HG02571 (cell line): ENCODE measurements around the gene RPL18.

Source experiments
- ATAC-seq: cut with Tn5 transposase; IDR thresholded peaks from one replicate; pipeline ENCODE4 v1.9.1; 2021; ENCODE audit warnings: mild to moderate bottlenecking, moderate library complexity; ENCODE audit not compliant: unreplicated experiment

The RPL18 gene

DNA sequence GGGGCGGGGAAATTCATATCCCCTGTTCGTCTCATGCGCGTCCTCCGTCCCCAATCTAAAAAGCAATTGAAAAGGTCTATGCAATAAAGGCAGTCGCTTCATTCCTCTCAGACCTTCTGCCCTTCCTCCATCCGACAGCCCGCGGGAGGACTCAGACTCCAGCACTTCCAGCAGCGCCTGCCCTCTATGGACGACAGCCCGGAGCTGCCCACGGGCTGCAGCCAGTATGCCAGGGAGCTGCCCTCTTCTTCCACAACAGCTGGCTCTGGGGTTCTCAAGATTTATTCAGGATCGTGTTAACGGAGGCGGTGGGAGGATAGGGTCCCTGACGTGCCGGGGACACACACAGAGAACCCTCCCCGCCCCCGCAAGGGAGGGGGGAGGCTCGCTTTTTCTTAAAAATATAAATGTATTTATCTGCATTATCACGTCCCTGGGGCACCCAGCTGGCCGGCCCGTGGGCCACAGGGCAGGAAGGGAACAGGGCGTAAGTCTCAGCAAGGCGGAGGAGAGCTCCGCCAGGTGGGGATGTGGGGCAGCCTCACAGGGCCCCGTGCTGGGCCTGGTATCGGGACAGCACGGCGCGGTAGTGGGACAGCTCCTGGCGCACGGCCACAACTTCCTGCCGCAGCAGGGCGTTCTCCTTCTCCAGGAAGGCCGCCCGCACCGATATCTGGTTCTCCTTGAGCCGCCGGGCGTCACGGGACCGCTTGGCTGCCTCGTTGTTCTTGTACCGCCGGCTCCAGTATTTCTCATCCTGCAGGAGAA, 11.5 kb upstream of the RPL18 start:
- no peak for ATAC-seq

DNA sequence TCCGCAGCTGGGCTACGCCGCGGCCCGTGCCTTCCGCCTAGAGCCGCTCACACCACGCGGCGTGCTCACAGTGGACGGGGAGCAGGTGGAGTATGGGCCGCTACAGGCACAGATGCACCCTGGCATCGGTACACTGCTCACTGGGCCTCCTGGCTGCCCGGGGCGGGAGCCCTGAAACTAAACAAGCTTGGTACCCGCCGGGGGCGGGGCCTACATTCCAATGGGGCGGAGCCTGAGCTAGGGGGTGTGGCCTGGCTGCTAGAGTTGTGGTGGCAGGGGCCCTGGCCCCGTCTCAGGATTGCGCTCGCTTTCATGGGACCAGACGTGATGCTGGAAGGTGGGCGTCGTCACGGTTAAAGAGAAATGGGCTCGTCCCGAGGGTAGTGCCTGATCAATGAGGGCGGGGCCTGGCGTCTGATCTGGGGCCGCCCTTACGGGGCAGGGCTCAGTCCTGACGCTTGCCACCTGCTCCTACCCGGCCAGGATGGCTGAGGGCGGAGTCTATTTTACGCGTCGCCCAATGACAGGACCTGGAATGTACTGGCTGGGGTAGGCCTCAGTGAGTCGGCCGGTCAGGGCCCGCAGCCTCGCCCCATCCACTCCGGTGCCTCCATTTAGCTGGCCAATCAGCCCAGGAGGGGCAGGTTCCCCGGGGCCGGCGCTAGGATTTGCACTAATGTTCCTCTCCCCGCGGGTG, 10.8 kb upstream of the RPL18 start:
- ATAC-seq = no peak

DNA sequence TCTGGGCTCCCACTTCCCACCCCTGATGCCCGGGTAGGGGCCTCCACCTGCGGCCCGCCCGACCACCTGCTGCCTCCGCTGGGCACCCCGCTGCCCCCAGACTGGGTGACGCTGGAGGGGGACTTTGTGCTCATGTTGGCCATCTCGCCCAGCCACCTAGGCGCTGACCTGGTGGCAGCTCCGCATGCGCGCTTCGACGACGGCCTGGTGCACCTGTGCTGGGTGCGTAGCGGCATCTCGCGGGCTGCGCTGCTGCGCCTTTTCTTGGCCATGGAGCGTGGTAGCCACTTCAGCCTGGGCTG, 10.3 kb upstream of the RPL18 start:
- ATAC-seq = no peak

DNA sequence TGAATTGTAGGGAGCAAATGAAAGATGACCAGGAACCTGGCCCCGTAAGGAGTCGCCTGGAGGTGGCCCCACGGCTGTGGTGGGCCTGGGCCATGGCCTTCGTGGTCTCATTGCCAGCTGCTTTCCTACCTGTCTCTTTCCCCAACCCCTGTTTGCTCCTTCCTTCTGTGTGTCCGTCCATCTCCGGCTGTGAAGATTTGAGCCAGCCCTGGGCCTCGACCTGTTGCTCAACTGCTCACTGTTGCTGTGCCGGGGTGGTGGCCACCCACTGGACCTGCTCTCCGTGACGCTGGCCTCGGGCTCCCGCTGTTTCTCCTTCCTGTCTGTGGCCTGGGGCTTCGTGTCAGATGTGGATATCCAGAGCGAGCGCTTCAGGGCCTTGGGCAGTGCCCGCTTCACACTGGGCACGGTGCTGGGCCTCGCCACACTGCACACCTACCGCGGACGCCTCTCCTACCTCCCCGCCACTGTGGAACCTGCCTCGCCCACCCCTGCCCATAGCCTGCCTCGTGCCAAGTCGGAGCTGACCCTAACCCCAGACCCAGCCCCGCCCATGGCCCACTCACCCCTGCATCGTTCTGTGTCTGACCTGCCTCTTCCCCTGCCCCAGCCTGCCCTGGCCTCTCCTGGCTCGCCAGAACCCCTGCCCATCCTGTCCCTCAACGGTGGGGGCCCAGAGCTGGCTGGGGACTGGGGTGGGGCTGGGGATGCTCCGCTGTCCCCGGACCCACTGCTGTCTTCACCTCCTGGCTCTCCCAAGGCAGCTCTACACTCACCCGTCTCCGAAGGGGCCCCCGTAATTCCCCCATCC, 9.7 kb upstream of the RPL18 start:
- ATAC-seq = no peak

DNA sequence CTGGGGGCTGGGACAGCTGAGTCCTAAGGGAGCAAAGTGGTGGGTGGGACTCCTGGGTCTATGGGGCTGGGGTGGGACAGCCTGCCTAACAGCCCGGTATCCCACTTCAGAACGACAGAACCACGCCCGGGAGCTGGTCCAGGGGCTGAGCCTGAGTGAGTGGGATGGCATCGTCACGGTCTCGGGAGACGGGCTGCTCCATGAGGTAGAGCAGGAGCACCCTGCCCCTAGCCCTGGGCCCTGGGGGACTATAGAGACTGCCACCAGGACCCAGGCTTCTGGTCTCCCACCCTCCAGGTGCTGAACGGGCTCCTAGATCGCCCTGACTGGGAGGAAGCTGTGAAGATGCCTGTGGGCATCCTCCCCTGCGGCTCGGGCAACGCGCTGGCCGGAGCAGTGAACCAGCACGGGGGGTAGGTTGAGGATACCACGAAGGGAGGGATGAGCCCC, 8.9 kb upstream of the RPL18 start:
- no peak for ATAC-seq

DNA sequence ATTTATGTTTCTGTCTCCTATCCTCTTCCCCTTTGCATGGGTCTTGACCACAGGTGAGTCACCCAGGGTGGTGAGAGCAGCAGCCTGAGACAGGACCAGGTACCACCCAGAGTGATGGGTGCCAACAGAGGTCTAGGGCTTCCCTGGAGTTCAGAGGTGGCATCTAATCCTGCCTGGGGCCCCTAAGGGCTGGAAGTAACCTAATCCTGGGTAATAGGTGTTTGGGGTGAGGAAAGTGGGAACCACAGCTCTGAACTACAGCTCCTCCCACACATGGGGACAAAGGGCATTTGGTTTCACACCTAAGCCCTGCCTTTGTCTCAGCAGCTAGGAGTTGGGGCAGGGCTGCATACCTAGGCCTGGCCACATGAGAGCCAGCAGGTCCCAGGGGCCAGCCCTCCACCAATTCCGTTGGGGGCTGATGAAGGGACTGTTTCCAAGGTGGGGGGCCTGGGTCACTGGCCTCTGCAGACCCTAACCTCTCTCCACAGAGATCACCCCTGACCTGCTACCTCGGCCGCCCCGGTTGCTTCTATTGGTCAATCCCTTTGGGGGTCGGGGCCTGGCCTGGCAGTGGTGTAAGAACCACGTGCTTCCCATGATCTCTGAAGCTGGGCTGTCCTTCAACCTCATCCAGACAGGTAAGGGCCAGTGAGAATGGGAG, 8.4 kb upstream of the RPL18 start:
- no peak for ATAC-seq

DNA sequence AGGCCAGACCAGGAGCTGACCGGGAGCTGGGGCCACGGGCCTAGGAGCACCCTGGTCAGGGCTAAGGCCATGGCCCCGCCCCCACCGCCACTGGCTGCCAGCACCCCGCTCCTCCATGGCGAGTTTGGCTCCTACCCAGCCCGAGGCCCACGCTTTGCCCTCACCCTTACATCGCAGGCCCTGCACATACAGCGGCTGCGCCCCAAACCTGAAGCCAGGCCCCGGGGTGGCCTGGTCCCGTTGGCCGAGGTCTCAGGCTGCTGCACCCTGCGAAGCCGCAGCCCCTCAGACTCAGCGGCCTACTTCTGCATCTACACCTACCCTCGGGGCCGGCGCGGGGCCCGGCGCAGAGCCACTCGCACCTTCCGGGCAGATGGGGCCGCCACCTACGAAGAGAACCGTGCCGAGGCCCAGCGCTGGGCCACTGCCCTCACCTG, 6.9 kb upstream of the RPL18 start:
- no peak for ATAC-seq

DNA sequence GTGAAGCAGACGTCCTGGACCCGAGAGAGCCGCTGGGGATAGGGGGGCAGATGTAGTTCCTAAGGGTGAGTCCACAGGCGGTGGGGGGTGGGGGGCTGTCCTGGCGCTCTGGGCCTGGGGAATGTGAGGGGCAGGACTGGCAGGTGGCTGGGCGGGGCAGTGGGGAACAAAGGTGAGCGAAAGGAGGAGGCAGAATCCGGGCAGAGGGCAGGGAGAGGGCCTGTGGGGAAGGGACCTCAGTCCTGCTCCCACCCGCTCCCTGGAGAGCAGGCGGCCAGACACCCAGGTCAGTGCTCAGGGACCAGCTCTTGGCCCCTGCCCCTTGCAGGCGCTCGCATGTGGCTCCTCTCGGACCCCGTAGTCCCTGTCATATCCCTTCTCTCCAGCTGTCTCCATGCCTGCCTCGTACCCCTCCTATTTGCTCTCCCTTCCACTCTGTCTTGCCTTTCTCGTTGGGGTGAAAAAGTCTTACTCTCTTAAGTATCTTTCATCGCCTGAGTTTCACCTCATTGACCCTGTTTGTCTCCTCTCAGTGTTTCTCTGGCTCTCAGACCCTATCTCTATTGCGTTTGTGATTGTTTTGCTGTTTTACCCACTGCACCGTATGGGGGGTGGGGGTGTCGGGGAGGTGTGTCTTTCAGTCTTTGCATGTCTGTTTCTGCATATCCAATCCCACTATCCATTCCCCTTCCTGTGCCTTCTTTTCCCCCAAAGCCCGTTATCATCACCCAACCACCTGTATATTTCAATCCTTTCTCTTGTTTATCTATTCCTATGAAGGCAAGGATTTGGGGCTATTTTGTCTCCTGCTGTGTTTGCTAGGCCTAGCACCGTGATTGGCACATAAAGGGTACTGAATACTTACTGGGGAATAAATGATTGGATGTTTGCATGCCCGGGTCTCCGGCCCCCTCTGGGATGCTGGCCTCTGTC, 6.1 kb upstream of the RPL18 start:
- ATAC-seq = no peak

DNA sequence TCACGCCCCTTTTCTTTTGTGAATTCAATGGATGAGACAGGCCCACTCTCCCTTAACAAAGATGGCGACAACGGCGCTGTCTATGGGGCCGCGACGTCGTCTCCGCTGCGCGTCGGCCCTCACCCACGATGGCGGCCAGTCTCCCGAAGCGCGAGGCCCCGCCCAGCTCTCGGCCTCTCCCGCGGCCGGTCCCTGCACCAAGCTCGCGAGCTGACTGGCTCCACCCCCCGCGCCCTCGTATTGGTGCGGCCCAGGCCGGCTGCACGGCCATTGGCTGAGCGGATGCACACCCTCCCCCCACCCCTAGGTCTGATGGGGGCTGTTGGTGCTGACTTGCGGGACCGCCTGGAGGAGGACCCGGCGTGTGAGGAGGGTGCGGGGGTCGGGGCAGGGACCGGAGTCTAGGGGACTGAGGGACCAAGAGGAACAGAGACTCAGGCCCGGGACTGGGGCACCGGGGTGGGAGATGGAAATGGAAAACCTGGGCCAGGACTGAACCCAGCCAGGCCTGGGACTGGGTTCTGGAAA, 5.2 kb upstream of the RPL18 start:
- peak; percentile 54 for ATAC-seq

DNA sequence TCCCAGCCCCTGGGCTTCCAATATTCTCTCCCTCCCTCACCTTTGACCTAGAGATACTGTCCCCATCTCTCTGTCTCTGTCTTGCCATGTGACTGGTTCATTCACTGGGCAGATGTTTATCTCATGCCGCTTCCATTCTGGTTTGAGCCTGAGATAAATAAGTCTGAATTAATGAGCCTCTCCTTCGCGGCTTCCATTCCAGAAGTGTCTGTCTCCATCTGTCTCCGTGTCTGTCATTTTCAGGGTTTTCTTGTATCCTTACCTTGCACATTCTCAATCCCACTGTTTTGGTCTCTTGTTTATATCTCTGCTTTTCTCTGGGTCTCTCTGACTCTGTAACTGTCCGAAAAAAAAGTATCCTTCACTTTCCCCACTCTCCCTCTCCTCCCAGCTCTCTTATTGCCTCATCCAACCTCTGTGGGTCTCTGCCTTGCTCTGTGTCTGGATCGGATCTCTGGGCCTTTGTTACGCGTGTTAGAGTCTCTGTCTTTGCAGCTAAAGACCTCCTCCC, 4.6 kb upstream of the RPL18 start:
- ATAC-seq = no peak

DNA sequence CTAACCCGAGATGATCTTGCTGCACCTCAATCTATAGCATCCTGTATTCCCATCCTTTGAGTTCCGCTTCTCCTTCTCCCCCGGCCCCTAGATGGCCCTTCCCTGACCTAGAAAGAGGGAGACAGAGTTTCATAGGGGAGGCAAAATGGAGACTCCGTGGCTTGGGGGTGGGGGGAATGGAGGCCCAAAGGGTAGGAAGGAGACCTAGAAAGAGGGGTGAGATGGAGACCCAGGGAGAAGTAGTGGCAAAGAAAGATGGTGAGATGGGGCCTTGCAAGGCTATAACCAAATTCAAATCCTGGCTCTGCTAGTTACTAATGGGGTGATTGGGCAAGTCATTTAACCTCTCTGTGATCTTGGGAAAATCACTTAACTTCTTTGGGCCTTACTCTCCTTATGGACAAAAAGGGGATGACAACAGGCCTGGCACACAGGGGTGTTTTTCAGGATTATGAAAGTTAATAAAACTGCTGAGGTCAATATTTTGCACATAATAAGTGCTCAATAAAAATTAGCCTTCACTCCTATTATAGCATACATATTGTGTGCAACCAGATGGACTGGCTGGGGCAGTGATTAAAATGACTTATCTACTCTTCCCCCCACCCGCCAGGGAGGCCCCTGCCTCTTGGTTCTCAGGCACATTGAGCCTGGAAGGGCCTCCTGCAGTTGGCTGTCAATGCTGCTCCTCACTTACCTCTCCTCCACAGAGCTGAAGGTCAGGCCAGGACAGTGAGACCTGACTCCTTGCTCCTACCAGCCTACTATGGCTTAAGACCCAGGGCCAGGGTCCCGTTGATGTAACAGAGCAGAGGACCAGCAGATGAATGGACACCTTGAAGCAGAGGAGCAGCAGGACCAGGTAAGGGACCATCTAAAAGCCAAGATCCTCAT, 961 bp upstream of the RPL18 start:
- ATAC-seq = no peak

DNA sequence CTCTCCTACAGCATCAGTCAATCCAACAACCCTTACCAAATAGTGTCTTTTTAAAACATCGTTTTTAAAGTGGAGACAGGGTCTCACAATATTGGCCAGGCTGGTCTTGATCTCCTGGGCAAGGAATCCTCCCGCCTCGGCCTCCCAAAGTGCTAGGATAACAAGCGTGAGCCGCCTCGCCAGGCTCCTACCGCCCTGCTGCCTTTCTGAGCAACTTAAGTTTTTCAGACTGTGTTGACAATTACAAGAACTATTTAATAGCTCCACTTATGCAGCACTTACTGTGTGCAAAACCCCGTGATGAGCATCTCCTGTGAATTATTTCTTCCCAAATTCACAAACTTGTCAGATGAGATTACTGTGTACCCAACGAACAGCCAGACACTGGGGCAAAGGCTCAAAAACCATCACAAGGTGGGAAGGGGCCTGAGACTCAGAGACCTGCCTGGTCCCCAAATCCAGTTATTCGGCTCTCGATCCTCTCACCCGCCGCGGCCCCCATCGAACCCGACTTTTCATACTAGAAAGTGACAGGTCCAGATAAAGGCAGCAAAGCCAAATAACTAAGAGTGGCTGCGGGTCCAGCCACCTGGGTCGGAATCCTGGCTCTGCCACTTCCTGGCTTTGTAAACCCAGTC, 581 bp downstream of the RPL18 start:
- ATAC-seq = no peak

DNA sequence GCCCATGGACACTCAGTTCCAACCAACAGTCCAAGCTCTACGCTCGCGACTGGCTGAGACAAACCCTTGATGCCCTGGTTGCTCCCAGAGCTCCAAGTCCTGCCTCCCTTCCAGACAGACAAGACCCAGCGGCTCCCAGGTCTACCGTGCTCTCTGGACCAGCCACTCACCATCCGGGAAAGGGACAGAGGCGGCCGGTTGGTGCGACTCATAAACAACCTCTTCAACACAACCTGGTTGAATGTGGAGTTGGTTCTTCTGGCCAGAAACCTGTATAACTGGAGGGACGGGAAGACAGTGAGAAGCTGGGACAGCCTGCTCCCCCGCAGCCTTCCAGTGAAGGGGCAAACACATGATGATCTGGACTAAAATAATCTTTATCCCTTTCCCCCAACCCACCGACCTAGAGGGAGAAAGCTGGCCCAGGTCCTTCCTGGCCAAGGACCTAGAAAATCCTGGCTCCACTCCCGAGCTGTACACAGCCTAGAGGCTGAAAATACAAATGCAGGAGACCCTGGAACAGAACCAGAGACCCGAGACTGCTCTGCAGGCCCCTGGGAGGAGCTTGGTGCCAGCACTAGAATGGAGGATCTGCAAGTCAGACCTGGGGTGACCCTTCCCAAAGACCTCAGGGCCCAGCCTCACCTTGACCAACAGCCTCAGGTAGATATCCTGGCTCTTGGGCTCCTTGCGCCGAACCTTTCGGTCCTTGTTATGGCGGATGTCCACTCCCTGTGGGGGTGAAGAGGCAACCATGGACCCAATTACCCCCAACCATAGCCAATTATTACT, 1.6 kb downstream of the RPL18 start:
- no peak for ATAC-seq

DNA sequence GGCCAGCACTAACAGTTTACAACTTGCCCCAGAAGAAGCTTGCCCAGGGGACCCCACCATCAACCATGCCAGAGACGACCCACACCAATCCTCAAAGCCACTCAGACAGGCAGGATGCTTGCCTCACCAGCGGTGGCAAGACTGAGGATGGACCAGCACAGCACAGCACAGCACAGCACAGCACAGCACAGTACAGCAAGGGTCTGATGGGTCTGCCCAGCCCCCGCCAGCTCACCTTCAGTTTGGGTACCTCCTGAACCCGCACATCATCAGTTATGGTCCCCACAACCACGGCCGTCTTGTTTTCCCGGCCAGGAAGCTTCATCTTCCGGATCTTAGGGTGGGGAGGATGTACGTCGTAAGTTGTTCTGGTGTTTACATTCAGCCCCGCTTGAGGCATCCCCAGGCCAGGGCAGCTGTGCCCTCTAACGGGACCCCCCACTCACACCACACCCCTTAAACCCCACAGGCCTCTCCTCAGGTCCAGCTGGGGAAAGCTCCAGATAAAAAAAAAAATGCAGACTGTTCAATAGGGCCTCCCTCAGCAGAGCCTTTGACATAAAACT, 2.4 kb downstream of the RPL18 start:
- ATAC-seq = no peak

DNA sequence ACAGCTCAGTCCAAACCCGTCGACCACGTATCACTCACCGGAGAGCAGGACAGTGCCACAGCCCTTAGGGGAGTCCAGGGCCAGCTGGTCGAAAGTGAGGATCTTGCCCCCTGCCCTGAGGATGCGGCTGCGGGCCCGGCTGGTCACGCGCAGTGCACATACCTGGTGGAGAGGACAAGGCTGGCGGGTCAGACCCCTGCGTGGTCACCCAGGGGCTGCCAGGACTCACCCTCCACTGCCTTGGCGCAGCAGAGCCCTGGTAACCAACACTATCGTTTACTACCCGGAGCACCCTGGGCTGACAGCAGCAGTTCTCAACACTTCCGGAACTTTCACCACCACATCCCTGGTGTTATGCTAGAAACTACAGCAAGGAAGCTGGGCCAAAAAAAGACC, 2.9 kb downstream of the RPL18 start:
- no peak for ATAC-seq

DNA sequence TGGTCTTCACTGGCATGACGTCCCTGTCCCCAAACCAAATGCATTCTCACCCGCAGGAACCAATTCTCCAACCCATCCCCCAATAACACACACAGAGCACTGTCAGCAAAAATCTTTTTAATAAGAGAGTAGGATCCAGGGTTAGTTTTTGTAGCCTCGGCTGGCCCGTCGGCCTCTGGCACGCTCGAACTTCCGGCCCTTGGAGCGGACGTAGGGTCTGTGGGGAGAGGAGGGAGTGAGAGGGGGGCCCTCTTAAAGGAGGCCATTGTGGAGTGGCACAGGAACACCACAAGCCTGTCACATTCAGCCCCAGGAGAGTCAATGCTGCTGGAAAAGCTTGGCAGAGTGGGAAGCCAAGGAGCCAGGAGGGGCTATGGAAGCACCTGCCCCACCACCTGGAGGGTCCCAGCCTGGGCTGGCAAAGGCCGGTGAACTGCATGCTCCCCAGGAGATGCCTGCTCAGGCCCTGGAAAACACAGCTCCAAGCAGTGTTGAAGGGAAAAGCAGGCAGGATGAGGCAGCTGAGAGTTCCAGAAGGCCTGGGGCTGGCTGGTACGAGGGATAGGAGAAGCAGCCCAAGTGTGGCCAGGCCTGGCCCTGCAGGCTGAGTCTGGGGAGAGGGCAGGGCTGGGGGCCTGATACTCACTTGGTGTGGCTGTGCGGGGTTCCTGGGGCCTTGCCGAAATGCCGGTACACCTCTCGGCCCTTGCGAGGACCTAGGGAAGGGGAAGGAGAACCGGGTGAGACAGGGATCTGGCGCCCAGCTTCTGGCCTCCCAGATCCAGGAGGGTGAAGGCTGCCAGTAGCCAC, 3.5 kb downstream of the RPL18 start:
- no peak for ATAC-seq
